ENCODE data around the gene HSD17B1.

DNA sequence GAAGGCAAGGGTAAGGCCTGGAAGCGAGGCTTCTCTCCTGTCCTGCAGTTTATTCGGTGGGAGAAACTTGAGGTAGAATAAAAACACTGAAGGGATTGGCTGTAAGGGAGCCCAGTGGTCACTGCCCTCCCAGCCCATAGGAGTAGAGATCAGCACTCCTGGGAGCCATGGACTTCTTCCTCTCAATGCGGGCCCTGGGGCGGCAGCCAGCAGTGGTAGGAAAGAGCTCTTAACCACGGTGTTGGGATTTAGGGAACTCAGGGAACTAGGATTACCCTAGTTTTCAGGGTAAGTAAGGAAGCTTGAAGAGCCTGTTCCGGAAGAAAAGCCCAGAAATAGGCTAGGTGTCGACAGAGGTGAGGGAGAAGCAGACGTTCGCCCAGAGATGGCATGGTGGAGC lies 40.5 kb upstream of the HSD17B1 start:
- TF ChIP-seq, protein P1, sequence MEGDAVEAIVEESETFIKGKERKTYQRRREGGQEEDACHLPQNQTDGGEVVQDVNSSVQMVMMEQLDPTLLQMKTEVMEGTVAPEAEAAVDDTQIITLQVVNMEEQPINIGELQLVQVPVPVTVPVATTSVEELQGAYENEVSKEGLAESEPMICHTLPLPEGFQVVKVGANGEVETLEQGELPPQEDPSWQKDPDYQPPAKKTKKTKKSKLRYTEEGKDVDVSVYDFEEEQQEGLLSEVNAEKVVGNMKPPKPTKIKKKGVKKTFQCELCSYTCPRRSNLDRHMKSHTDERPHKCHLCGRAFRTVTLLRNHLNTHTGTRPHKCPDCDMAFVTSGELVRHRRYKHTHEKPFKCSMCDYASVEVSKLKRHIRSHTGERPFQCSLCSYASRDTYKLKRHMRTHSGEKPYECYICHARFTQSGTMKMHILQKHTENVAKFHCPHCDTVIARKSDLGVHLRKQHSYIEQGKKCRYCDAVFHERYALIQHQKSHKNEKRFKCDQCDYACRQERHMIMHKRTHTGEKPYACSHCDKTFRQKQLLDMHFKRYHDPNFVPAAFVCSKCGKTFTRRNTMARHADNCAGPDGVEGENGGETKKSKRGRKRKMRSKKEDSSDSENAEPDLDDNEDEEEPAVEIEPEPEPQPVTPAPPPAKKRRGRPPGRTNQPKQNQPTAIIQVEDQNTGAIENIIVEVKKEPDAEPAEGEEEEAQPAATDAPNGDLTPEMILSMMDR (IDR thresholded peaks at IDR 0.05) = no peak
- no peak for TF ChIP-seq POLR2A (IDR thresholded peaks at IDR 0.05)
